Measurements from ENCODE around the gene CRIM1.

The CRIM1 gene

DNA sequence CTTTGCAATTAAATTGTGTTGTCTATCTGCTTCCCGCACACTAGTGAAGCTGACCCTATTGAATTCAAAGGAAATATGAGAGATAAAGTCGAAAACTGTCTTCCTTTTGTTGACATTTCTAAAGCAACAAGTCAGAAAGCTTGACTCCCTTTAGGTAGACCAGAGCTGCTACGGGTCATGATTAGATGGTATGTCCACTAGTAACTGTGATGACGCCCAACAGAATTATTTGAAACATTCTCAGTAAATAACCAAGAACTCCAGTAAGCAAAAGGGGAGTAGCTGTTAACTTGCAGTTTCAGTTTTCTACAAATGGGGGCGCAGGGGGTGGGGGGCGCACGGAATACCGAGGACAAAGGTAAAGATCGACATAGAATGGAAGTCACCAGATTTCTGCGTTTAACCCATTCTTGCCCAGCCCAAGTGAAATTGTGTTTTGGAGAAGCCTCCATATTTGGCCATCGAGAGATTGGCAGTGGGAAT is 56.4 kb downstream of the CRIM1 start:
- Histone ChIP-seq H3K27me3 (ENCODE audit: insufficient read depth, insufficient read length) (no peaks in the 10 kb centered on the region), H3K4me1 (ENCODE audit: insufficient read depth, insufficient read length) (peaks cover 3% of the 10 kb centered on the region), H3K9ac (ENCODE audit: insufficient read length, low read depth) (no peak overlapping the region), H3K4me3 (ENCODE audit: insufficient read length, low read depth) (no peak overlapping the region), H3K9me3 (ENCODE audit: insufficient read depth, low read length) (no peaks in the 10 kb centered on the region), H3K36me3 (ENCODE audit: insufficient read depth, insufficient read length, low read length) (peaks cover 4% of the 10 kb centered on the region)
- no peak for TF ChIP-seq ZNF274 (IDR thresholded peaks at IDR 0.05; ENCODE audit: low read depth, low read length)
- no peak for TF ChIP-seq SUZ12 (IDR thresholded peaks at IDR 0.05; ENCODE audit: extremely low read depth, insufficient read depth, insufficient read length)
- TF ChIP-seq YY1 (IDR thresholded peaks at IDR 0.05; ENCODE audit: insufficient read depth, insufficient read length), result no peak
- no peak for DNase-seq (ENCODE audit: low read depth, low spot score)

DNA sequence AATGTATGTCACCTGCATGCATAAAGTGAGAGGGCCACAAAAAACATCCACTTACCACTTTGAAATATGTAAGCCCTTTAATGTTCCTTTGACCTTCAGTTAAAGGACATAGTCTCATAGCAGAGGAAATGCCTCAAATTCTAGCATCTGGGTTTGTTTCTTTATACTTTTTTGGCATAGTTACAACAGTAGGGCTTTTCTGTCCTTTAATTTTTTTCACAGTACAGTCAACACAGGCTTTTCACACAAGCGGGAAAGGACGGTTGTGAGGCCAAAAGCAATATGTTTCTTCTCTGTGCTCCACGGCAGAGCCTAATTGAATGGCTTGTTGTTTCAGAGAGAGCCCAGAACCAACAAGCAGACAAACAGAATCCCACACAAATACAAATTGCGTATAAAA is 57.6 kb downstream of the CRIM1 start:
- no peak for DNase-seq (ENCODE audit: low read depth, low spot score)
- H3K27me3 ChIP-seq (ENCODE audit: insufficient read depth, insufficient read length), result no peaks in the 10 kb centered on the region
- no peaks in the 10 kb centered on the region for H3K9me3 ChIP-seq (ENCODE audit: insufficient read depth, low read length)
- H3K36me3 ChIP-seq (ENCODE audit: insufficient read depth, insufficient read length, low read length), result peaks cover 4% of the 10 kb centered on the region
- H3K4me1 ChIP-seq (ENCODE audit: insufficient read depth, insufficient read length), result peaks cover under 1% of the 10 kb centered on the region
- TF ChIP-seq ZNF274 (IDR thresholded peaks at IDR 0.05; ENCODE audit: low read depth, low read length), result no peak
- no peak for TF ChIP-seq YY1 (IDR thresholded peaks at IDR 0.05; ENCODE audit: insufficient read depth, insufficient read length)
- TF ChIP-seq SUZ12 (IDR thresholded peaks at IDR 0.05; ENCODE audit: extremely low read depth, insufficient read depth, insufficient read length), result no peak
- no peak overlapping the region for H3K9ac ChIP-seq (ENCODE audit: insufficient read length, low read depth)
- H3K4me3 ChIP-seq (ENCODE audit: insufficient read length, low read depth), result no peak overlapping the region

DNA sequence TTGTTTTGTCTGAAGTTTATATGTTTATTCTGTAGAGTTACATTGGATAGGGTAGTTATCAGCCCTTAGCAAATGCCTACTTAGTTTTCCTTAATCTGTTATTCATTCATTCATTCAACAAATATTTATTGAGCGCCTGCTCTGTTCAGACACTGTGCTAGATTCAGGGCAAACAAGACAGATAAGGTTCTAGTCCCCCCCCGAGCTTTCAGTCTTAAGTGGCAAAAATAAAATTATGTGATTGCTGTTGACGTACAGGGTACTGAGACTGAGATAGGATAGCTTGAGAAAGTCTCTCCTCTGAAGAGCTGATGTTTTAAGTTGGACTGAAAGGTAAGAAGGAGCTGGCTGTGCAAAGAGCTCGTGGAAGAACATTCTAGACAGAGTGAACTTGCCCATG is 58.7 kb downstream of the CRIM1 start:
- TF ChIP-seq SUZ12 (IDR thresholded peaks at IDR 0.05; ENCODE audit: extremely low read depth, insufficient read depth, insufficient read length) (no peak), YY1 (IDR thresholded peaks at IDR 0.05; ENCODE audit: insufficient read depth, insufficient read length) (no peak), ZNF274 (IDR thresholded peaks at IDR 0.05; ENCODE audit: low read depth, low read length) (no peak)
- DNase-seq (ENCODE audit: low read depth, low spot score), result no peak
- H3K4me3 ChIP-seq (ENCODE audit: insufficient read length, low read depth), result no peak overlapping the region
- H3K9ac ChIP-seq (ENCODE audit: insufficient read length, low read depth), result no peak overlapping the region
- no peaks in the 10 kb centered on the region for H3K9me3 ChIP-seq (ENCODE audit: insufficient read depth, low read length)
- H3K27me3 ChIP-seq (ENCODE audit: insufficient read depth, insufficient read length), result no peaks in the 10 kb centered on the region
- H3K4me1 ChIP-seq (ENCODE audit: insufficient read depth, insufficient read length), result no peaks in the 10 kb centered on the region
- peaks cover 4% of the 10 kb centered on the region for H3K36me3 ChIP-seq (ENCODE audit: insufficient read depth, insufficient read length, low read length)

DNA sequence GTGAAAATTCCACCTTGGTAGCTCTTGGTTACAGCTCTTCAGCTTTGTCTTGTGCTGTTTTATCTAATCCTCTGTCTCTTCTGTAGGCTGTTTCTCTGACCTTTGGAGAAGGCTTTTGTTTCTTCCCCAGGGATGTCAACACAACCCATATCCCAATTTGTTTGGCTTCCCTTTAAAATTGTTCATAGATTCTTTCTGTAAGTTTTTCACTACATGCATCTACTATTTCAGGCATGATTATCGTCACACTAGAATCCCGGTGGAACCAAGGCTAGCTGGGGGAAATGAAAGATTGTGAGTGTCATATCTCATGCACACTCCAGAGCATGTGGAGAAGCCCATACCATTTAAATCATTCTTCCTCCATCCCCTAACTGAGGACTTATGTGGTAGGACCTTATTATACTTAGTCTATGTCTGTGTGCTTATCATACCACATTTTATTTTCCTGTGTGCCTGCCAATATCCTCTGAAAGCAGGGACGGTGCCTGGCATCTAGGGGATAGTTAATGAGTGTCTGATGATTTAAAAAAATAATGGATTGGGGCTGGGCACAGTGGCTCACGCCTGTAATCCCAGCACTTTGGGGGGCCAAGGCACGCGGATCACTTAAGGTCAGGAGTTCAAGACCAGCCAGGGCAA is 59.9 kb downstream of the CRIM1 start:
- DNase-seq (ENCODE audit: low read depth, low spot score), result no peak
- no peaks in the 10 kb centered on the region for H3K27me3 ChIP-seq (ENCODE audit: insufficient read depth, insufficient read length)
- no peaks in the 10 kb centered on the region for H3K9me3 ChIP-seq (ENCODE audit: insufficient read depth, low read length)
- no peak overlapping the region for H3K4me3 ChIP-seq (ENCODE audit: insufficient read length, low read depth)
- H3K9ac ChIP-seq (ENCODE audit: insufficient read length, low read depth), result no peak overlapping the region
- H3K36me3 ChIP-seq (ENCODE audit: insufficient read depth, insufficient read length, low read length), result peaks cover 4% of the 10 kb centered on the region
- H3K4me1 ChIP-seq (ENCODE audit: insufficient read depth, insufficient read length), result no peaks in the 10 kb centered on the region
- TF ChIP-seq YY1 (IDR thresholded peaks at IDR 0.05; ENCODE audit: insufficient read depth, insufficient read length), result no peak
- no peak for TF ChIP-seq SUZ12 (IDR thresholded peaks at IDR 0.05; ENCODE audit: extremely low read depth, insufficient read depth, insufficient read length)
- TF ChIP-seq ZNF274 (IDR thresholded peaks at IDR 0.05; ENCODE audit: low read depth, low read length), result no peak

DNA sequence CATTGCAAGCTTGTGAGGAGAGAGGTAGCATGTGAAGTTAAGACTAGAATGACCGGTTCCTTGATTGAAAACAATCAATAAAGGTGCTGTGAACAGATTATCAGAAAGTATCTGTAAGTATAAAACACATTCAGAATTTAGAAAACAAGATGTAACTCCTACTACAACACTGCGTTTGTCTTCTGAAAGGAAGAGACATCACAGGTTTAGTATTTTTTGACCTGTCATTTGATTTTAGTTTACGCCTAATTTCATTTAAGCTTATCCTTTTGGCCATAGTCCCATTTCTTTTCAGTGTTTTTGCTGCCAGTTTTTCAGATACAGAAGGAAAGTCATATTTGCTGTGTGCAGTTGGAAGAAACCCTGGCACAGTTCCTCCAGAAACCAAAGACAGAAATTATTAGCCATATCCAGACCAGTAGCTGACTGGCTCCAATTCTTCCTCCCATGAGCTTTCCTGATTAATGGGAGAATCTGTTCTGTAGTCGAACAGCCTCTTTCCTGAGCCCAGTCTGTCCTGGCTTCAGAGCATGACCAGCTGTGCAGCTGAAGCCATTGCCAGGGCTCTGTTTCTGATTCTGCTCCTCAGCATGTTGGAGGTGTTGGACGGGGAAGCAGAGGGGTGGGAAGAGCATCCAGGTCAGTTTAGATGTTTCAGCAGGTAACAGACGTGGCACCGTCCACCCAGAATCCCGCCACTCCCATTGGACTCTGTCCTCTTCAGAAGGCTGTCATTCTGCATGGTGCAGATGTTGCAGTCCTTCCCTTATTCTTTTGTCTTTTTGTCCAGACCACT is 61.0 kb downstream of the CRIM1 start:
- TF ChIP-seq SUZ12 (IDR thresholded peaks at IDR 0.05; ENCODE audit: extremely low read depth, insufficient read depth, insufficient read length), result no peak
- no peak for TF ChIP-seq YY1 (IDR thresholded peaks at IDR 0.05; ENCODE audit: insufficient read depth, insufficient read length)
- TF ChIP-seq ZNF274 (IDR thresholded peaks at IDR 0.05; ENCODE audit: low read depth, low read length), result no peak
- no peaks in the 10 kb centered on the region for H3K4me1 ChIP-seq (ENCODE audit: insufficient read depth, insufficient read length)
- no peak overlapping the region for H3K4me3 ChIP-seq (ENCODE audit: insufficient read length, low read depth)
- DNase-seq (ENCODE audit: low read depth, low spot score), result no peak
- no peaks in the 10 kb centered on the region for H3K27me3 ChIP-seq (ENCODE audit: insufficient read depth, insufficient read length)
- no peaks in the 10 kb centered on the region for H3K9me3 ChIP-seq (ENCODE audit: insufficient read depth, low read length)
- no peak overlapping the region for H3K9ac ChIP-seq (ENCODE audit: insufficient read length, low read depth)
- H3K36me3 ChIP-seq (ENCODE audit: insufficient read depth, insufficient read length, low read length), result peaks cover 4% of the 10 kb centered on the region

DNA sequence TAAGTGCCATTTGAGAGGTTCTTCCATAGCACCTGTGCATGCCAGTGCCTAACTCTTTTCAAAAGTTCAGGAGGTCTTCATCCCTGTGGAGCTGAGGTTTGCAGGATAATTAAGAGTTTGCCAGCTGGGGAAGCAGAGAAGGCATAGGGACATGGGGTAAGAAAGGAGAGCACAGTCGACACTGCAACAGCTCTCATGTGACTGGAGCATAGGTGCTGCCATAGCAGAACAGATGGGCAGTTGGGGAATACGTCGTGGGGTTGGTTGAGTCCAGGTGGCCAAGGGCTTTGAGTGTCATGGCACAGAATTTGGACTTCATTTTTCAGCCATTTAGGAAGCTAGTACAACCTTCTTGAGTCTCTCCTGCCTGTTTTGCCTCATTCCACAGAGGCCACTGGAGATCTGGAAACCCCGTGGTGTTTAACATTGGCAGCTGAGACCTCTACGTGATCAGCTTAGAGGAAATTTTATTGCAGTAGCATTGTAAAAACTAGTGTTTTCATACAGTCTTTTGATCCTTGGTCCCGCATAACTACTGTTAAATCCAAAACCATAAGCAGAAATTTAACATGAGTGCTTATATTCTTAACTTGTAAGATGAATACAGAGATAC is 65.1 kb downstream of the CRIM1 start:
- no peak for TF ChIP-seq YY1 (IDR thresholded peaks at IDR 0.05; ENCODE audit: insufficient read depth, insufficient read length)
- TF ChIP-seq ZNF274 (IDR thresholded peaks at IDR 0.05; ENCODE audit: low read depth, low read length), result no peak
- TF ChIP-seq SUZ12 (IDR thresholded peaks at IDR 0.05; ENCODE audit: extremely low read depth, insufficient read depth, insufficient read length), result no peak
- Histone ChIP-seq H3K9ac (ENCODE audit: insufficient read length, low read depth) (no peak overlapping the region), H3K4me1 (ENCODE audit: insufficient read depth, insufficient read length) (no peaks in the 10 kb centered on the region), H3K36me3 (ENCODE audit: insufficient read depth, insufficient read length, low read length) (peaks cover 8% of the 10 kb centered on the region), H3K9me3 (ENCODE audit: insufficient read depth, low read length) (no peaks in the 10 kb centered on the region), H3K4me3 (ENCODE audit: insufficient read length, low read depth) (no peak overlapping the region), H3K27me3 (ENCODE audit: insufficient read depth, insufficient read length) (no peaks in the 10 kb centered on the region)
- no peak for DNase-seq (ENCODE audit: low read depth, low spot score)

DNA sequence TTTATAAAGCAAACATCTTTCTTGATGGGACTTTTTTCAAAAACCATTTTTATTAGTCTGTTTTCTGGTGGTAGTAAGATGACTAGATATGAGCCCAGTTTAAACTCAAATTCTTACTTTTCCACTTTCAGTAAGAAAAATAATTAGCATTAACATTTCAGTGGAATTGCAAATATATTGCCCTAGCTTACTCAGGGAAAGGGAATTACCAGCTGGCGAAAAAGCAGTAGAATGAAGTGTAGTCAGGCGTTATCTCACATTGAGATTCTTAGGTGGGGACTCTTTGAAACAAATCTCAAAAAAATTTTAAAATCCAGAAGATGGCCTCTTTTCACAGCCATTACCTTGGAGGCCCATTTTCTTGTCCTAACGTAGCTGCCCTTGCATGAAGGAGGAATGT is 65.8 kb downstream of the CRIM1 start:
- H3K4me3 ChIP-seq (ENCODE audit: insufficient read length, low read depth), result no peak overlapping the region
- H3K27me3 ChIP-seq (ENCODE audit: insufficient read depth, insufficient read length), result no peaks in the 10 kb centered on the region
- H3K4me1 ChIP-seq (ENCODE audit: insufficient read depth, insufficient read length), result no peaks in the 10 kb centered on the region
- no peak for DNase-seq (ENCODE audit: low read depth, low spot score)
- H3K9me3 ChIP-seq (ENCODE audit: insufficient read depth, low read length), result no peaks in the 10 kb centered on the region
- TF ChIP-seq YY1 (IDR thresholded peaks at IDR 0.05; ENCODE audit: insufficient read depth, insufficient read length) (no peak), SUZ12 (IDR thresholded peaks at IDR 0.05; ENCODE audit: extremely low read depth, insufficient read depth, insufficient read length) (no peak), ZNF274 (IDR thresholded peaks at IDR 0.05; ENCODE audit: low read depth, low read length) (no peak)
- H3K36me3 ChIP-seq (ENCODE audit: insufficient read depth, insufficient read length, low read length), result peaks cover 8% of the 10 kb centered on the region
- H3K9ac ChIP-seq (ENCODE audit: insufficient read length, low read depth), result no peak overlapping the region
